Stimulated activated memory B cell treated with anti-CD40 and anti-IgM and Interleukin-4, amounts not matched to agents 10 μg/mL and 1 μg/mL and 100 μg/mL, for 72 hours (primary cell): ENCODE results near the gene TUBGCP6.
A peak's percentile ranks its signal among the peaks of the same experiment; 100 is the strongest.

Experiments used
- ATAC-seq: fragments of 150-1000 bp; cut with Tn5 transposase; 2 replicates; pipeline ENCODE4 v1.10.0; 2021
- H3K27ac Mint-ChIP-seq: one replicate; pipeline ENCODE4 v1.8.0; 2022; ENCODE audit warnings: mild to moderate bottlenecking, mixed read lengths
- H3K27me3 Mint-ChIP-seq: one replicate; pipeline ENCODE4 v1.8.0; 2022; ENCODE audit warnings: mixed read lengths
- H3K36me3 Mint-ChIP-seq: one replicate; pipeline ENCODE4 v1.8.0; 2022; ENCODE audit warnings: mixed read lengths
- H3K4me1 Mint-ChIP-seq: one replicate; pipeline ENCODE4 v1.8.0; 2022; ENCODE audit warnings: mixed read lengths
- H3K4me3 Mint-ChIP-seq: one replicate; pipeline ENCODE4 v1.8.0; 2022; ENCODE audit warnings: mild to moderate bottlenecking, moderate library complexity, mixed read lengths
- H3K9me3 Mint-ChIP-seq: one replicate; pipeline ENCODE4 v1.8.0; 2022; ENCODE audit warnings: mixed read lengths

Gene TUBGCP6

GRCh38 chr22:50238755-50239154 lies 6.1 kb downstream of the TUBGCP6 start:
- no peak overlapping the region for H3K27ac Mint-ChIP-seq
- H3K36me3 Mint-ChIP-seq: peaks cover 29% of the 10 kb centered on the region
- no peak overlapping the region for H3K4me3 Mint-ChIP-seq
- H3K4me1 Mint-ChIP-seq: peaks cover 55% of the 10 kb centered on the region
- H3K9me3 Mint-ChIP-seq: peaks cover 3% of the 10 kb centered on the region
- H3K27me3 Mint-ChIP-seq: no peaks in the 10 kb centered on the region
- ATAC-seq: no peak

DNA sequence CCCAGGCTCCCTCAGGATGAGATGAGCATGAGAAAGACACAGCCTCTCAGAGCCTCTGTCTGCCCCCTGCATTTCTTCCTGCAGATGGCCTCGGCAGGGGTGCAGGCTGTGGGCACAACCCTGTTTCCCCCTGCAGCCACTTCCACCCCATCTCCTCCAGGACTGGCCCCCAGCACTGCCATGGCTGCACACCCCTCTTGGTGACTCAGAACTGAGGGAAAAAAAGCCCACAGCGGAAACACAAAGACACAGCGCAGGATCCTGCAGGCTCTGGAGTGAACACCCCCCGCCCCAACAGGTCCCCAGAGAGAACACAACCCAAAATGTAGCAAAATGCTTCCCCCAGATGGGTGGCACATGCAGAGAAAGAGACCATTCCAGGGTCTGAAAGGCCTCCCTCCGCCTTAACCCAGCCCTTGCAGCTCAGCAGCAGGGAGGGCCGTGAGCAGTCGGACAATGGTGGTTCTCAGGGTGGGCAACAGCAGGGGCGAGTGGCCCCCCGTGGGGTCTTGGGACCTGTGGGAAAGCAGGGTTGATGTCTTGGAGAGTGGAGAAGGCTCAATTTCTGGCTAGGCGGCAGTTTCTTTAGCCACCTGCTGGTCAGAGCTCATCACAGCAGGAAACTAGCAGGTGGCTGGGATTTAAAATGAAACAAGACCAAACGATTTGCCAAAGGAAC lies 8.0 kb downstream of the TUBGCP6 start:
- Mint-ChIP-seq H3K4me1 (peaks cover 38% of the 10 kb centered on the region), H3K27me3 (no peaks in the 10 kb centered on the region), H3K4me3 (no peak overlapping the region), H3K36me3 (peaks cover 43% of the 10 kb centered on the region), H3K27ac (no peak overlapping the region), H3K9me3 (peaks cover 3% of the 10 kb centered on the region)
- no peak for ATAC-seq

DNA sequence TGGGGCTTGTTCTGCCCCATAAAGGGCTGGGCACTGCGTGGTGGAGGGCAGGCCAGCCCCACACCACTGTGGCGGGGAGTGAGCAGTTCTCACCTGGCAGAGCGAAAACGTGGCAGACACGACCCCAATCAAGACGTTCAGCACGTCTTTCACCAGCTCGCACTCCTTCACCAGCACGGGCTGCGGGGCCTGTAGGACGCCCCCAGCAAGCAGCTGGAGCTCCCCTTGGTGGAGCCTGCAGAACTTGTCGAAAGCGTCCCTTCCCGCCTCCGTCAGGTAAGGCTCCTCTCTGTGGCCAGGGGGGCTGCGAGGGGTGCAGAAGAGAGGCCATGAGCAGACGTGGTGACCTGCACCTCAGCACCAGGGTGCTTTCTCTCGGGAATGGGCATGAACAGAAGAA lies 11.6 kb downstream of the TUBGCP6 start:
- H3K27ac Mint-ChIP-seq: no peak overlapping the region
- H3K4me1 Mint-ChIP-seq: peaks cover 35% of the 10 kb centered on the region
- peaks cover 3% of the 10 kb centered on the region for H3K9me3 Mint-ChIP-seq
- H3K27me3 Mint-ChIP-seq: no peaks in the 10 kb centered on the region
- no peak overlapping the region for H3K4me3 Mint-ChIP-seq
- peaks cover 63% of the 10 kb centered on the region for H3K36me3 Mint-ChIP-seq
- no peak for ATAC-seq

GRCh38 chr22:50232481-50233151 lies 12.2 kb downstream of the TUBGCP6 start:
- Mint-ChIP-seq H3K36me3 (peaks cover 57% of the 10 kb centered on the region), H3K27ac (no peak overlapping the region), H3K4me1 (peaks cover 35% of the 10 kb centered on the region), H3K4me3 (no peak overlapping the region), H3K27me3 (no peaks in the 10 kb centered on the region), H3K9me3 (peaks cover 3% of the 10 kb centered on the region)
- no peak for ATAC-seq

DNA sequence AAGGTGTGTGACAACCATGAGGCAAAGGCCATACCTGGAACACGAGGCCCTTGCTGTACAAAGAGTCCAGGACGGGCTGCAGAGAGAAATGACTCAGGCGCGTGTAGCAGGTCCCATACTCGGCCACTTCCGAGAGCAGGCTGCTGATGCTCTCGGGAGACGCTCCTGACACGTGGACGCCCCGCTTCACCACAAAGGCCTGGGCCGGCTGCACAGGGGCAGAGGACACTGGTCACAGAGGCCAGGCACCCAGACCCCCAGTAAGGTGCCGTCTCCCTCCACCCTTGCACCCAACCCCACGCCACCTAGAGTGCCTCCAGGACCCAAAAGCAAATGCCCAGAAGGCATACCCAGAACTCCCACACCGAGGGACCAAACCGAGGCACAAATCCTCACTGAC lies 15.5 kb downstream of the TUBGCP6 start:
- H3K27ac Mint-ChIP-seq: no peak overlapping the region

DNA sequence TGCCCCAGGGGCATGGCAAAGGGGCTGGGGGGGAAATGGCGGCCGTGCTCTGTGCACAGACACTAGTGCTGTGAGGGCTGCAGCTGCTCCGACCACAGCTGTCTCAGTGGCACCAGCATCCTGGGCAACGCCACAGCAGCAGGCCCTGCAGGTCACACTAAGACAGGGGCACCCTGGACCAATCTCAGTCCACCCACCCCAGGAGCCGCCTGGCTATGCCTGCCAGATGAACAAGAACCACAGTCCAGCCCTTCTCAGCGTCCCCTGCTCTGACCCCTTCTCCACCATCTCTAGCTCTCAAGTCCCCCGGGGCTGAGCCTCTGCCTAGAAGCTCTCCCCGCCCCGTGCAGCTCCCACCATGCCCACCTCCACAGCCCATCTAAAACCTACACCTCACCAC lies 16.5 kb downstream of the TUBGCP6 start:
- Mint-ChIP-seq H3K9me3 (no peaks in the 10 kb centered on the region), H3K27ac (no peak overlapping the region), H3K27me3 (no peaks in the 10 kb centered on the region), H3K36me3 (peaks cover 64% of the 10 kb centered on the region), H3K4me3 (no peak overlapping the region), H3K4me1 (peaks cover 9% of the 10 kb centered on the region)
- ATAC-seq: no peak

More for the DNA sequence above, 15.5 kb downstream of the TUBGCP6 start:
- H3K4me3 Mint-ChIP-seq: no peak overlapping the region
- peaks cover 61% of the 10 kb centered on the region for H3K36me3 Mint-ChIP-seq
- no peaks in the 10 kb centered on the region for H3K9me3 Mint-ChIP-seq
- no peak for ATAC-seq
- H3K27me3 Mint-ChIP-seq: no peaks in the 10 kb centered on the region
- H3K4me1 Mint-ChIP-seq: peaks cover 17% of the 10 kb centered on the region

- H3K27me3 Mint-ChIP-seq: no peaks in the 10 kb centered on the region
- no peak overlapping the region for H3K27ac Mint-ChIP-seq
- H3K9me3 Mint-ChIP-seq: no peaks in the 10 kb centered on the region
- ATAC-seq: no peak
- H3K4me1 Mint-ChIP-seq: peaks cover 9% of the 10 kb centered on the region
- no peak overlapping the region for H3K4me3 Mint-ChIP-seq
- peaks cover 66% of the 10 kb centered on the region for H3K36me3 Mint-ChIP-seq
Observed at GRCh38 chr22:50227579-50228215, 17.1 kb downstream of the TUBGCP6 start.

DNA sequence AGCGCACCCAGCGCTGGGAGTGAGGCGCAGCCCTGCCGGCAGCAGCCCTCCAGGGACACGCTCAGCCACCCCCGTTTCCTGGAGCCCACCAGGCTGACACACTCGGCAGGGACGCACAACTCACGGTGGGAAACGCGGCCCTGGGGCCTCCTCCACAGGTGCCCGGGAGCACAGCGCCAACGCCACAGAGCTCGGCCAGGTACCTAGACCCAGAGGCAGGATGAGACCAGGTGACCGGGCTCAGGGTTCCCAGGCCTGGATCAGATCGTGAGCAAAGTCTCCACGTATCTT lies 18.0 kb downstream of the TUBGCP6 start:
- H3K36me3 Mint-ChIP-seq: peaks cover 59% of the 10 kb centered on the region
- no peak for ATAC-seq
- no peaks in the 10 kb centered on the region for H3K27me3 Mint-ChIP-seq
- no peak overlapping the region for H3K4me3 Mint-ChIP-seq
- H3K4me1 Mint-ChIP-seq: peaks cover 9% of the 10 kb centered on the region
- no peak overlapping the region for H3K27ac Mint-ChIP-seq
- no peaks in the 10 kb centered on the region for H3K9me3 Mint-ChIP-seq

DNA sequence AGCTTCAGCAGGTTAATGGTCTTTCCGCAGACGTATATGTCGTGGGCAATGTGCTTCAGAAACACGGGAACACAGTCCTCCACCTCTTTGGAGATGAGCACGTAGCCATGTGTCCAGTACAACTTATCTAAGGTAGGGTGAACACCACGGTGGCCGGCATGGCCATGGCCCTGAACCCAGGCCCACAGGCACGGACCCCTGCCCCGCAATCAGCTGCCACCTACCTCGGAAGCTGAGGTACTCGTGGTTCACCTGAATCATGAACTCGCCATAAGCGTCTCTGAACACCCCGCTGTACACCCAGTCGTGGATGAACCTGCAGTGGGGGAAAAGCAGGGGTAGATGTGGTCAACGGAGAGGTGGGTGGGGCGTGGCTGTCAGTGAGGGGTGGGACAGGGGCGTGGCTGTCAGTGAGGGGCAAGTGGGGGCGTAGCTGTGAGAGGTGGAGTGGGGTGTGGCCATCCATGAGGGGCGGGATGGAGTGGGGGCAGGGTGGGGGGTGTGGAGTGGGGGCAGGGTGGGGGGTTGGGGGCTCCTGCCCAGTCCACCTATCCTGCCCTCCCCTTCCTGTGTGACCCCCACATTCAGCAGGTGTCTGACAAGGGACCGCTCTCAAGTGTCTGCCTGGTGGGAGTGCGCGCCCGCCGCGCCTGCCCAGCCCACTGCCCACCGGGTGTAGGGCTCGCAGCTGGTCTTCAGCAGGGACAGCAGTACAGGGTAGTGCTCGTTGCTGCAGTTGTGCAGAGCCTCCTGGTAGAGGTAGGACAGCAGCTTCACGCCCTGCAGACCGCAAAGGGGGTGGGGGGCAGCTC lies 18.6 kb downstream of the TUBGCP6 start:
- Mint-ChIP-seq H3K27ac (no peak overlapping the region), H3K36me3 (peaks cover 55% of the 10 kb centered on the region)
- peak; percentile 46 for ATAC-seq

GRCh38 chr22:50225200-50225969 lies 19.4 kb downstream of the TUBGCP6 start:
- H3K27ac Mint-ChIP-seq: no peak overlapping the region
- no peak for ATAC-seq
- no peaks in the 10 kb centered on the region for H3K9me3 Mint-ChIP-seq
- peaks cover 9% of the 10 kb centered on the region for H3K4me1 Mint-ChIP-seq
- no peak overlapping the region for H3K4me3 Mint-ChIP-seq
- H3K36me3 Mint-ChIP-seq: peaks cover 61% of the 10 kb centered on the region
- no peaks in the 10 kb centered on the region for H3K27me3 Mint-ChIP-seq

More for the DNA sequence above, 18.6 kb downstream of the TUBGCP6 start:
- no peaks in the 10 kb centered on the region for H3K27me3 Mint-ChIP-seq
- H3K9me3 Mint-ChIP-seq: no peaks in the 10 kb centered on the region
- H3K4me3 Mint-ChIP-seq: no peak overlapping the region
- peaks cover 9% of the 10 kb centered on the region for H3K4me1 Mint-ChIP-seq

- ATAC-seq: no peak
- Mint-ChIP-seq H3K27me3 (no peaks in the 10 kb centered on the region), H3K4me1 (peaks cover 8% of the 10 kb centered on the region), H3K36me3 (peaks cover 62% of the 10 kb centered on the region), H3K4me3 (no peak overlapping the region), H3K9me3 (no peaks in the 10 kb centered on the region), H3K27ac (no peak overlapping the region)
Observed at GRCh38 chr22:50224071-50224470, 20.8 kb downstream of the TUBGCP6 start.

DNA sequence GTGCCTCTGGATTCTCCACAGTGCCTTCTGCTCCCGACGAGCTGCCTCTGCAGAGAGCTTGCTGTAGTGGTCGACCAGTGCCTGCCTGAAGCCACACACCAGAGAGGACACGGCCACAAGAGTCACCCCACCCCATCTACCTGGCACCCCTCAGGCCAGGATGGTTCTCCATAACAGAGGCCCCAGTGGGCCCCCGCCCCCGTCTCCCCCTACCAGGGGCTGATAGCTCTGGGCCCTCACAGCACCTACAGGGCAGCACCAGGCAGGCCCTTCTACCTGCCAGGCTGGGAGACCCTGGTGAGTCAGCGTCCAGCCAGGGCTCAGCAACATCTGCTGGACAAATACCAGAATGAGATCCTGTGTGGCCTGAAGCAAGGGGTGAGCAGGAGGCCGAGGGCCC lies 22.3 kb downstream of the TUBGCP6 start:
- no peak for ATAC-seq
- Mint-ChIP-seq H3K4me3 (no peak overlapping the region), H3K4me1 (no peaks in the 10 kb centered on the region), H3K9me3 (no peaks in the 10 kb centered on the region), H3K27me3 (no peaks in the 10 kb centered on the region), H3K36me3 (peaks cover 66% of the 10 kb centered on the region), H3K27ac (no peak overlapping the region)

DNA sequence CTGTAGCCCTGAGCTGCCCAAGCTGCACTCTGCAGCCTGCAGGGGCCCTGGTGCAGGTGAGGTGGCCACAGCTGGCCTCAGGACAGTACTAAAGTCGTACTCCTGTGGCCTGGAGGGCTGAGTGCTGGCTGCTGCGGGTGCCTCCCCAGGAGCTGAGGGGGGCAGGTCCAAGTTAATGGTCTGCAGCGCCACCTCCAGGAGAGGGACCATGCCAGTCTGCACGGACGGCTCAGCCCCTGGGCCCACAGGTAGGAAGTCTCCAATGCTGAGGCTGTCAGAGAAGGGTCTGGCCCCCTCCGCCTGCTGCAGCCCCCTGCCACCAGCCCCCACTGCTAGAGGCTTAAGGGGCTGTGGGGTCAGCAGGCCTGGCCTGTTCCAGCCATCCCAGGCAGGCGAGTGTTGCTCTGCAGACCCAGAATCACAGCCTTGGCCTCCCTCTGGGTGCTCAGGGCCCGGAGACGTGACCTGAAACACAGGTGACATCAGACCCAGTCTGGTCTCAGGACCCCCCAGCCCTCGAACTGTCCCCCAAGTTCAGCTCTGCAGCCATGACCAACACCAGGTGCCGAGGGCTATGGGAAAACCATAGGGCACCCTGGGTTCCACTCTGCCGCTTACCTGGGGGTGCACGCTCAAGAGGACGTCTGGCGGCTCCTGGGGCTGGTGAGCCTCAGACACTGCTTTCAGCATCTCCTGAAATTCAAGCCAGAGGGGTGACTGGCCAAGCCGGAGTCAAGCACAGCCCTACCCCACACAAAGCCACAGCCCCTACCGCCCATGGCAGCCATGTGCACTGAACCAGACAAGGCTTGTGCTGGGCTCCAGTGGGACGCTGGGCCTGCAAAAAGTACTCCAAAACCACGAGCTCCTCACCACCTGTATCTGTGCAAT lies 23.2 kb downstream of the TUBGCP6 start:
- Mint-ChIP-seq H3K9me3 (no peaks in the 10 kb centered on the region), H3K4me1 (no peaks in the 10 kb centered on the region), H3K4me3 (no peak overlapping the region), H3K27ac (no peak overlapping the region), H3K27me3 (no peaks in the 10 kb centered on the region), H3K36me3 (peaks cover 64% of the 10 kb centered on the region)
- no peak for ATAC-seq
